ENCODE data around the gene TLR6. TPM values are rescaled to one million over a fixed set of nuclear protein-coding genes. Genes with fewer than 3 reads are reported as not detected.

The TLR6 gene
- total and polyA plus RNA-seq, 2 of the 8 experiments (the other 6 are each of a cell fraction or from before 2014, with no cell fraction given), result 0.02 to 0.09 TPM

DNA sequence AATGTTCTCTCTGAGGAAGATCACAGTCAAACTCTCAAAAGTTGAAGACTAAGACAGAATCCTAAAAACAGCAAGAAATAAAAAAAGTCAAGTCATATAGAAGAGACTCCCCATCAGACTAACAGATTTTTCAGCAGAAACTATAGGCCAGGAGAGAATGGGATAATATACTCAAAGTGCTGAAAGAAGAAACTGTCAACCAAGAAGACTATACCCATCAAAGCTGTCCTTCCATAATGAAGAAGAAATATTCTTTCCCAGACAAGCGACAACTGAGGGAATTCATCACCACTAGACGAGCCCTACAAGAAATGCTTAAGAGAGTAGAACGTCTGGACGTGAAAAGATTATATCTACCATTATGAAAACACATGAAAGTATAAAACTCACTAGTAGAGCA lies 22.0 kb downstream of the TLR6 start (continued):
- TF ChIP-seq TAF7 (optimal IDR thresholded peaks at IDR 0.05; ENCODE audit: borderline replicate concordance, low read depth, low read length), result no peak
- no peak for TF ChIP-seq NRF1 (IDR thresholded peaks at IDR 0.05; ENCODE audit: low read depth, low read length)
